ENCODE results near the gene AADAT.

Gene AADAT

GRCh38 chr4:170091069-170091696, 1.4 kb upstream of the AADAT start:
- H3K9ac ChIP-seq (ENCODE audit: low read length in 5 of 5), result no peak overlapping the region
- peaks cover 0 to 2% (median 0%) of the 10 kb centered on the region in 5 donors for H3K27me3 ChIP-seq (ENCODE audit: control insufficient read depth in 5 of 5, insufficient read depth in 4 of 5, low read length in 5 of 5)
- no peaks in the 10 kb centered on the region for H3K36me3 ChIP-seq (ENCODE audit: control insufficient read depth in 5 of 5, insufficient read depth in 5 of 5, low read length in 5 of 5)
- no peak overlapping the region for H3K4me3 ChIP-seq (ENCODE audit: low read depth in 1 of 5, low read length in 5 of 5)
- no peak overlapping the region for H3K27ac ChIP-seq (ENCODE audit: low read depth, low read length)
- peaks cover 2 to 19% (median 14%) of the 10 kb centered on the region in 5 donors for H3K4me1 ChIP-seq (ENCODE audit: control insufficient read depth in 5 of 5, insufficient read depth in 5 of 5, low read length in 5 of 5)
- no peaks in the 10 kb centered on the region for H3K9me3 ChIP-seq (ENCODE audit: control insufficient read depth in 5 of 5, low read length in 5 of 5)

GRCh38 chr4:170090352-170091052, 746 bp upstream of the AADAT start:
- Histone ChIP-seq H3K36me3 (ENCODE audit: control insufficient read depth in 5 of 5, insufficient read depth in 5 of 5, low read length in 5 of 5) (peaks cover 0 to 3% (median 0%) of the 10 kb centered on the region in 5 donors), H3K27me3 (ENCODE audit: control insufficient read depth in 5 of 5, insufficient read depth in 4 of 5, low read length in 5 of 5) (peaks cover 0 to 2% (median 0%) of the 10 kb centered on the region in 5 donors), H3K27ac (ENCODE audit: low read depth, low read length) (no peak overlapping the region), H3K4me1 (ENCODE audit: control insufficient read depth in 5 of 5, insufficient read depth in 5 of 5, low read length in 5 of 5) (peaks cover 2 to 19% (median 14%) of the 10 kb centered on the region in 5 donors), H3K9ac (ENCODE audit: low read length in 5 of 5) (peak overlapping the region in 1 of 5 donors; percentile 25), H3K9me3 (ENCODE audit: control insufficient read depth in 5 of 5, low read length in 5 of 5) (no peaks in the 10 kb centered on the region), H3K4me3 (ENCODE audit: low read depth in 1 of 5, low read length in 5 of 5) (peak overlapping the region; percentile 62 to 95 (median 79))

GRCh38 chr4:170089274-170089667, 485 bp downstream of the AADAT start:
- Histone ChIP-seq H3K27me3 (ENCODE audit: control insufficient read depth in 5 of 5, insufficient read depth in 4 of 5, low read length in 5 of 5) (peaks cover 0 to 2% (median 0%) of the 10 kb centered on the region in 5 donors), H3K9me3 (ENCODE audit: control insufficient read depth in 5 of 5, low read length in 5 of 5) (no peaks in the 10 kb centered on the region), H3K9ac (ENCODE audit: low read length in 5 of 5) (peak overlapping the region; percentile 52 to 73 (median 60)), H3K4me3 (ENCODE audit: low read depth in 1 of 5, low read length in 5 of 5) (peak overlapping the region; percentile 73 to 95 (median 80)), H3K27ac (ENCODE audit: low read depth, low read length) (peak overlapping the region; percentile 11), H3K36me3 (ENCODE audit: control insufficient read depth in 5 of 5, insufficient read depth in 5 of 5, low read length in 5 of 5) (peaks cover 0 to 4% (median 3%) of the 10 kb centered on the region in 5 donors), H3K4me1 (ENCODE audit: control insufficient read depth in 5 of 5, insufficient read depth in 5 of 5, low read length in 5 of 5) (peaks cover 2 to 19% (median 14%) of the 10 kb centered on the region in 5 donors)

- Histone ChIP-seq H3K4me1 (ENCODE audit: control insufficient read depth in 5 of 5, insufficient read depth in 5 of 5, low read length in 5 of 5) (peaks cover 2 to 19% (median 14%) of the 10 kb centered on the region in 5 donors), H3K27ac (ENCODE audit: low read depth, low read length) (no peak overlapping the region), H3K27me3 (ENCODE audit: control insufficient read depth in 5 of 5, insufficient read depth in 4 of 5, low read length in 5 of 5) (peaks cover 0 to 2% (median 0%) of the 10 kb centered on the region in 5 donors), H3K9me3 (ENCODE audit: control insufficient read depth in 5 of 5, low read length in 5 of 5) (no peaks in the 10 kb centered on the region), H3K36me3 (ENCODE audit: control insufficient read depth in 5 of 5, insufficient read depth in 5 of 5, low read length in 5 of 5) (peaks cover 0 to 4% (median 3%) of the 10 kb centered on the region in 5 donors), H3K9ac (ENCODE audit: low read length in 5 of 5) (peak overlapping the region in 2 of 5 donors; percentile 52 to 60), H3K4me3 (ENCODE audit: low read depth in 1 of 5, low read length in 5 of 5) (peak overlapping the region; percentile 73 to 95 (median 80))
These were observed 1.0 kb downstream of the AADAT start for GRCh38 chr4:170088716-170089115.

GRCh38 chr4:170087163-170087700, 2.5 kb downstream of the AADAT start:
- H3K27me3 ChIP-seq (ENCODE audit: control insufficient read depth in 5 of 5, insufficient read depth in 4 of 5, low read length in 5 of 5), result peaks cover 0 to 2% (median 0%) of the 10 kb centered on the region in 5 donors

GRCh38 chr4:170083541-170083940, 6.2 kb downstream of the AADAT start:
- peaks cover 0 to 5% (median 3%) of the 10 kb centered on the region in 5 donors for H3K36me3 ChIP-seq (ENCODE audit: control insufficient read depth in 5 of 5, insufficient read depth in 5 of 5, low read length in 5 of 5)

More at GRCh38 chr4:170087163-170087700, 2.5 kb downstream of the AADAT start:
- H3K27ac ChIP-seq (ENCODE audit: low read depth, low read length), result no peak overlapping the region
- H3K4me1 ChIP-seq (ENCODE audit: control insufficient read depth in 5 of 5, insufficient read depth in 5 of 5, low read length in 5 of 5), result peaks cover 2 to 19% (median 14%) of the 10 kb centered on the region in 5 donors
- H3K9me3 ChIP-seq (ENCODE audit: control insufficient read depth in 5 of 5, low read length in 5 of 5), result no peaks in the 10 kb centered on the region
- H3K4me3 ChIP-seq (ENCODE audit: low read depth in 1 of 5, low read length in 5 of 5), result no peak overlapping the region
- H3K36me3 ChIP-seq (ENCODE audit: control insufficient read depth in 5 of 5, insufficient read depth in 5 of 5, low read length in 5 of 5), result peaks cover 0 to 4% (median 3%) of the 10 kb centered on the region in 5 donors
- H3K9ac ChIP-seq (ENCODE audit: low read length in 5 of 5), result no peak overlapping the region

GRCh38 chr4:170080496-170080895, 9.3 kb downstream of the AADAT start:
- H3K9ac ChIP-seq (ENCODE audit: low read length in 5 of 5), result no peak overlapping the region
- H3K9me3 ChIP-seq (ENCODE audit: control insufficient read depth in 5 of 5, low read length in 5 of 5), result no peaks in the 10 kb centered on the region
- no peaks in the 10 kb centered on the region for H3K27me3 ChIP-seq (ENCODE audit: control insufficient read depth in 5 of 5, insufficient read depth in 4 of 5, low read length in 5 of 5)
- no peaks in the 10 kb centered on the region for H3K4me1 ChIP-seq (ENCODE audit: control insufficient read depth in 5 of 5, insufficient read depth in 5 of 5, low read length in 5 of 5)
- no peak overlapping the region for H3K4me3 ChIP-seq (ENCODE audit: low read depth in 1 of 5, low read length in 5 of 5)
- peaks cover 0 to 11% (median 8%) of the 10 kb centered on the region in 5 donors for H3K36me3 ChIP-seq (ENCODE audit: control insufficient read depth in 5 of 5, insufficient read depth in 5 of 5, low read length in 5 of 5)
- no peak overlapping the region for H3K27ac ChIP-seq (ENCODE audit: low read depth, low read length)

More at GRCh38 chr4:170083541-170083940, 6.2 kb downstream of the AADAT start:
- Histone ChIP-seq H3K4me3 (ENCODE audit: low read depth in 1 of 5, low read length in 5 of 5) (no peak overlapping the region), H3K4me1 (ENCODE audit: control insufficient read depth in 5 of 5, insufficient read depth in 5 of 5, low read length in 5 of 5) (peaks cover 0 to 1% (median 0%) of the 10 kb centered on the region in 5 donors), H3K9ac (ENCODE audit: low read length in 5 of 5) (no peak overlapping the region), H3K9me3 (ENCODE audit: control insufficient read depth in 5 of 5, low read length in 5 of 5) (no peaks in the 10 kb centered on the region), H3K27me3 (ENCODE audit: control insufficient read depth in 5 of 5, insufficient read depth in 4 of 5, low read length in 5 of 5) (no peaks in the 10 kb centered on the region), H3K27ac (ENCODE audit: low read depth, low read length) (no peak overlapping the region)

- peaks cover 0 to 11% (median 8%) of the 10 kb centered on the region in 5 donors for H3K36me3 ChIP-seq (ENCODE audit: control insufficient read depth in 5 of 5, insufficient read depth in 5 of 5, low read length in 5 of 5)
- no peaks in the 10 kb centered on the region for H3K27me3 ChIP-seq (ENCODE audit: control insufficient read depth in 5 of 5, insufficient read depth in 4 of 5, low read length in 5 of 5)
- H3K4me1 ChIP-seq (ENCODE audit: control insufficient read depth in 5 of 5, insufficient read depth in 5 of 5, low read length in 5 of 5), result no peaks in the 10 kb centered on the region
- H3K9ac ChIP-seq (ENCODE audit: low read length in 5 of 5), result no peak overlapping the region
- H3K9me3 ChIP-seq (ENCODE audit: control insufficient read depth in 5 of 5, low read length in 5 of 5), result no peaks in the 10 kb centered on the region
- no peak overlapping the region for H3K4me3 ChIP-seq (ENCODE audit: low read depth in 1 of 5, low read length in 5 of 5)
- no peak overlapping the region for H3K27ac ChIP-seq (ENCODE audit: low read depth, low read length)
These were observed 9.8 kb downstream of the AADAT start for GRCh38 chr4:170079981-170080380.

GRCh38 chr4:170071196-170071595, 18.6 kb downstream of the AADAT start:
- peaks cover 0 to 17% (median 14%) of the 10 kb centered on the region in 5 donors for H3K36me3 ChIP-seq (ENCODE audit: control insufficient read depth in 5 of 5, insufficient read depth in 5 of 5, low read length in 5 of 5)
- no peaks in the 10 kb centered on the region for H3K4me1 ChIP-seq (ENCODE audit: control insufficient read depth in 5 of 5, insufficient read depth in 5 of 5, low read length in 5 of 5)
- no peaks in the 10 kb centered on the region for H3K27me3 ChIP-seq (ENCODE audit: control insufficient read depth in 5 of 5, insufficient read depth in 4 of 5, low read length in 5 of 5)
- no peaks in the 10 kb centered on the region for H3K9me3 ChIP-seq (ENCODE audit: control insufficient read depth in 5 of 5, low read length in 5 of 5)
- H3K4me3 ChIP-seq (ENCODE audit: low read depth in 1 of 5, low read length in 5 of 5), result no peak overlapping the region
- H3K27ac ChIP-seq (ENCODE audit: low read depth, low read length), result no peak overlapping the region
- H3K9ac ChIP-seq (ENCODE audit: low read length in 5 of 5), result no peak overlapping the region
